Measurements from ENCODE around the gene EID3. TPM values are rescaled to one million over a fixed set of nuclear protein-coding genes. Genes with fewer than 3 reads are reported as not detected.

EID3 gene
- total RNA-seq, 1 donor from 2014 or later, result 2.9 TPM

DNA sequence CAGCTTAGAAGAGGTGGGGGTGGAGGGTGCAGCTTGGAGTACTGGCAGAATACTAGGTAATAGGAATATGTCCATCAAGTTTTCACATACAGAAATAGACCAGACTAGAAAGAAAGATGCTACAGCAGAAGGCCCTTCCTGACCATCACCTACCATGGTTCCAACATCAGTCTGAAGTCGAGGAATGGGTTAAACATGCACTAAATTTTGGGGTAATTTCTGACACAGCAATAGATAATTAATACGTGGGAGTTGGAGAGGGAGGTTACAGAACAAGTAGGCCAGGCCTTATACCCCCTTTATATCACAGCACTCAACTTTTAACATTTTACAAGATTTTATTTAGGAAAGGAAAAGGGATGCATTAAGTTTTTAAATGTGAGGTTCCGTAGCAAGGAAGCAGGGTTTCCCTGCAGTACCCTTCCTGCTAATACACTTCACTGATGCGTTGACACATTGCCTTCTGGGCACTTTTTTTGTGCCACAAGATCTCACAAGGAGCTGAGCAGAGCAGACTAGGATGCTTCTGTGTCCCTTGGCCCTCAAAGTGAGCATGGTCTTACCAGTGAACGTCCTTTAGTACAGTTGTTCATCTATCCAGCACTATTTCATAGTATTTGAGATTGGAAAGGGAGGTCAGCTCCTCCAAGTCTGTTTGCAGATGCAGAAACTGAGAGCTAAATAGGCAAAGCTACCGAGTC lies 50.8 kb downstream of the EID3 start:
- Mint-ChIP-seq H3K4me1 (ENCODE audit: unreplicated experiment) (no peaks in the 10 kb centered on the region), H3K27me3 (no peaks in the 10 kb centered on the region), H3K27ac (no peak overlapping the region), H3K9me3 (no peaks in the 10 kb centered on the region), H3K36me3 (peaks cover 17% of the 10 kb centered on the region), H3K4me3 (no peak overlapping the region)
- DNase-seq (ENCODE audit: extremely low spot score, unreplicated experiment), result peak; percentile 6
- TF ChIP-seq CTCF (conservative IDR thresholded peaks at IDR 0.05), result no peak

Other genes starting within 250 kb of the EID3 start
- 8.5 and 11.2 TPM in 2 replicates for gene HCFC2, start 239.2 kb upstream of the EID3 start, total RNA-seq (ENCODE audit: low replicate concordance)
- gene NFYB, start 165.5 kb upstream of the EID3 start, total RNA-seq (ENCODE audit: low replicate concordance), result 23.0 and 36.4 TPM in 2 replicates
- gene TXNRD1, start 88.0 kb upstream of the EID3 start, total RNA-seq (ENCODE audit: low replicate concordance), result 94.7 and 157 TPM in 2 replicates
- 15.5 and 27.2 TPM in 2 replicates for gene CHST11, start 153.2 kb downstream of the EID3 start, total RNA-seq (ENCODE audit: low replicate concordance)